Measurements from ENCODE around the gene IQSEC1. TPM values are rescaled to one million over a fixed set of nuclear protein-coding genes. Genes with fewer than 3 reads are reported as not detected.

IQSEC1 gene
- total RNA-seq, 2 experiments from 2014 or later: 38.6 to 39.3 TPM

DNA sequence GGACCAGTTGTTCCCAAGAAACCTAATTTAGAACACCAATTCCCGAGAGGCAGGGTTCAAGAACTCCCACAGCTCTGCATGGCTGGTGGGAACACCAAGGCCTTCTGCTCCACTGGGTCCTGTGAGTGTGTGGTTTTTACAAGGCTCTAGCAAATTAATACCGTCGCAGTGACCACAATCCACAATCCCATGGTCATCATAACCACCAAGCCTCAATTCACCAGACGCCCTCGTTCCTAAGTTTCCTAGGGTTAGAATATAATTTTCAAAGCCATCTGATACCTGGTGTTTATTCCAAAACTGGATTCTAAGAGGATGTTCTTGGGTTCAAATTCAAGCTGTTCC is 116.9 kb downstream of the IQSEC1 start:
- Mint-ChIP-seq H3K27ac (no peak overlapping the region), H3K9me3 (no peaks in the 10 kb centered on the region), H3K36me3 (ENCODE audit: low read depth) (peaks cover 4% of the 10 kb centered on the region), H3K4me1 (ENCODE audit: low read depth) (peaks cover 78% of the 10 kb centered on the region), H3K27me3 (ENCODE audit: low read depth) (no peaks in the 10 kb centered on the region), H3K4me3 (no peak overlapping the region)
- CTCF ChIA-PET: interaction anchor here (1.1 to 1.2 kb wide), 2 partner anchors 10 to 39 kb away, joined by 3 read pairs; no protein-coding TSS in a partner anchor
- intact Hi-C loops (cut with micrococcal nuclease): no loop called here
- no peak for DNase-seq

DNA sequence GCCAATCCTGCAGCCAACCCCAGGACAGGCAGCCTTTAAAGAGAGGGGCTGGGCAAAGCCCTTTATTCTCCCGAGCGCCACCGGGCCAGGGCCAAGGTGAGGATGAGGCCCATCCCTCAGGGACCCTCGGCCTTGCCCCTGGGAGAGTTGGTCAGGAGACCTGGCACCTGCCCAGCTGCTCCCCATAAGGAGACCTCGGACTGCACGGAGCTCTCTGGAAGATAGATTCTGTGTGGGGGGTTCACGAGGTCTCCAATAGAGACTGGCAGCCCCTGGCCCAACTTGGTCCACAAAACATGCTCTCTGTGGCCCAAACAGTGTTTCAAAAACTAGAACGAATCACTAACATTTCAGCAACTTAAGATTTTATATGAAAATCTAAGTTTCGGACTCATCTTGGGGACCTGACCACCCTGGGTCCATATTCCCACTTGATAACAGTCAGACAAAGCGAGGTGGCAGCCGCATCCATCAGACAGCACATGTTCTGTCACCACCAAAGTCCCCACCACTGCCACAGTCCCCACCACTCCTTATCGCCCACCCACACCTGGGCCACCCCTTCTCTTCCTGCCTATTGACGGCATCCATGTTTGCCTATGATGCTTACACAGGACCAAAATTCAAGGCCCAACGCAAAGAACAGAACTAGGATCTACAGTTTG is 117.4 kb downstream of the IQSEC1 start:
- H3K36me3 Mint-ChIP-seq (ENCODE audit: low read depth): peaks cover 4% of the 10 kb centered on the region
- no peaks in the 10 kb centered on the region for H3K27me3 Mint-ChIP-seq (ENCODE audit: low read depth)
- H3K4me3 Mint-ChIP-seq: no peak overlapping the region
- peaks cover 73% of the 10 kb centered on the region for H3K4me1 Mint-ChIP-seq (ENCODE audit: low read depth)
- no peak overlapping the region for H3K27ac Mint-ChIP-seq
- intact Hi-C loops (cut with micrococcal nuclease): loop anchor here (2.0 kb wide), 1 partner anchor 29 kb away; no protein-coding TSS in a partner anchor
- no peaks in the 10 kb centered on the region for H3K9me3 Mint-ChIP-seq
- CTCF ChIA-PET: interaction anchor here (0.6 to 1.5 kb wide), 4 partner anchors 9 to 460 kb away, joined by 3 to 4 read pairs (median 4); no protein-coding TSS in a partner anchor
- no peak for DNase-seq

DNA sequence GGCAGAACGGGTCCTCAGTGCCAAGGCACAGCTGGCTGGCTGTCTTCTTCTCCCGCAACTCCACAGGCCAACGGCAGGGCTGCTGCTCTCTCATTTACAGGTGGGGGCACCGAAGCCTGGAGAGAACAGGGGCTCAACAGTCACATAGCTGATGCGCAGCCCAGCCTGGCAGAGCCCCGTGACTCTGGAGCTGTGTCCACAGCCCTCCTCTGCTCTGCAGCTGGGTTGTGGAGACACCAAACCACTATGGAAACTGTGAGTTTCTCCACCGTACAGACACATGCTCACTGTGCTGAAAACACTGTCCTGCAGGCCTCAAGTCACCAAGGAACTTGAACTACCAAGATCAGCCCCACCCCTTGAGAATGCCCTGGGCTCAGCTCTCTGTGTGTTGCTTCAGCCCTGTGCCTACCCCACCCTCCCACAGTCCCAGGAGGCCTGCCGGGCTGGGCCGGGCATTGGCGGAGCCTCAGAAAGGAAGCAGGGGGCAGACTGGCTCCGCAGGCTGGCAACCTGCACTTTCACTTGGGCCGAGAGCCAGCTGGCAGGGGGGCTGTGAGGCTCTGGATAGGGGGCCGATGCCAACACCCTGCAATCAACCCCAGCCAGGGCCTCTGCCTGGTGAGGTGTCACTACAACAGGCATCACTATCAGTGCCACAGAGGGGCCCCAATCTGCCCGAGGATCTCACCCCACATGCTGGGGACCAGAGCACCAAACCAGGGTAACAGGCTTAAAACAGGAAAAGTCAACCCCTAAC is 118.2 kb downstream of the IQSEC1 start:
- intact Hi-C loops (cut with micrococcal nuclease): loop anchor here (2.0 kb wide), 1 partner anchor 30 kb away; no protein-coding TSS in a partner anchor
- no peaks in the 10 kb centered on the region for H3K27me3 Mint-ChIP-seq (ENCODE audit: low read depth)
- peak; percentile 43 for DNase-seq
- H3K4me3 Mint-ChIP-seq: no peak overlapping the region
- no peak overlapping the region for H3K27ac Mint-ChIP-seq
- H3K4me1 Mint-ChIP-seq (ENCODE audit: low read depth): peaks cover 68% of the 10 kb centered on the region
- no peaks in the 10 kb centered on the region for H3K9me3 Mint-ChIP-seq
- CTCF ChIA-PET: interaction anchor here (0.6 to 1.5 kb wide), 3 partner anchors 10 to 461 kb away, joined by 3 to 4 read pairs (median 4); no protein-coding TSS in a partner anchor
- peaks cover 2% of the 10 kb centered on the region for H3K36me3 Mint-ChIP-seq (ENCODE audit: low read depth)

DNA sequence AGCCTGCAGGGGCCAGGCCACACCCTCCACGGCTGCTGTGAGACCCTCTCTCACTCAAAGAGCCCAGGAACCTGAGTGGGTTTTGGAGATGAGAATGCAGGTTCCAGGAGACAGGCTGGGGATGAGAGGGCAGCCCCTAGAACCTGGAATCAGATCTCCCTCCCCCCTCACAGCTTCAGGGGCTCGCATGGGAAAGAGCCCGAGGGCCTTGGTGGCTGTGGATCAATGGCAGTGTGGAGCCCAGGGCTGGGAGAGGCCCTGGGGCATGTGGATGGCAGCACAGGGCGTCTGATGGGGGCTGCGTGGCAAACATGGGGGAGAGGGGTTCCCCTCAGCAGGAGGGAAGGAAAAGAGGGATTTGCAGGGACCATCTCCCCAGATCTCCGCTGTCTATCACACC is 119.0 kb downstream of the IQSEC1 start:
- CTCF ChIA-PET: interaction anchor here (0.7 to 1.5 kb wide), 2 partner anchors 10 to 30 kb away, joined by 3 to 4 read pairs; no protein-coding TSS in a partner anchor
- peaks cover 69% of the 10 kb centered on the region for H3K4me1 Mint-ChIP-seq (ENCODE audit: low read depth)
- H3K27me3 Mint-ChIP-seq (ENCODE audit: low read depth): no peaks in the 10 kb centered on the region
- no peak for DNase-seq
- H3K27ac Mint-ChIP-seq: no peak overlapping the region
- H3K36me3 Mint-ChIP-seq (ENCODE audit: low read depth): no peaks in the 10 kb centered on the region
- no peaks in the 10 kb centered on the region for H3K9me3 Mint-ChIP-seq
- intact Hi-C loops (cut with micrococcal nuclease): loop anchor here (2.0 kb wide), 1 partner anchor 31 kb away; no protein-coding TSS in a partner anchor
- H3K4me3 Mint-ChIP-seq: no peak overlapping the region

DNA sequence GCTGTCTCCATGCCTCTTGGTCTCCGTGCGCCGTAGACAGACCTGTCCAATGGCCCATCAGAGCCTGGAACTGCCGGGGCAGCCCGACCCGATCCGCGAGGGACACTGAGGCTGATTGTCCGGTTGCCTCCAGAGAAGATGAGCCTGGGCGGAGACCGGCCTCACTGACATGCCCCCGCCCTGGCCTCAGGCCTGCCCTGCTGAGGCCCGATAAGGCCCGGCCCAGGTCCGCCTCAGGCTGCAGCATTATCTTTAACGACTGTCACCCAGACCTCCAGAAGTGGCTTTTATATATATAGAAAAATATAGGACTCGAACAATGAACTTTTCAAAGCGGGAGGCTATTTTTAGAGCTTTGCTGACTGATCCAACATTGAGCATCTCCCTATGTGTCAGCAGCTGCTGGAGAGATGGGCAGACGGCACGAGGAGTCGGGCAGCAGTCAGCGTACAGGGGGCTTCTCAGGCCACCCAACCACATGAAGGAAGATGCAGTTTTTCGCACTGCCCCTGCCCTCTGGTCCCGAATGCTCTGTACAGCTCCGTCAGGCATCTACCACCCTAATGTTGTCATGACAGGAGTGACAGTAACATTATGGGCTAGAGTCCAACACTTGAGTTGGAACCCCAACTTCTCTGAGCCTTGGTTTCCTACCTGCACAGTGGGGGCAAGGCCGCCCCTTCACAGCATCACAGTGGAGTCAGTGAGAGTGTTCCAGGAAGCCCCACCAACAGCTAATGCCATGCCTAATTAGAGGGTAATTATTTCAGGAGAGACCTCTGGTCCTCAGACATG is 119.8 kb downstream of the IQSEC1 start:
- Mint-ChIP-seq H3K4me3 (no peak overlapping the region), H3K27ac (no peak overlapping the region), H3K4me1 (ENCODE audit: low read depth) (peaks cover 73% of the 10 kb centered on the region), H3K36me3 (ENCODE audit: low read depth) (no peaks in the 10 kb centered on the region), H3K27me3 (ENCODE audit: low read depth) (no peaks in the 10 kb centered on the region), H3K9me3 (no peaks in the 10 kb centered on the region)
- CTCF ChIA-PET: no interaction called here
- no peak for DNase-seq
- intact Hi-C loops (cut with micrococcal nuclease): no loop called here

DNA sequence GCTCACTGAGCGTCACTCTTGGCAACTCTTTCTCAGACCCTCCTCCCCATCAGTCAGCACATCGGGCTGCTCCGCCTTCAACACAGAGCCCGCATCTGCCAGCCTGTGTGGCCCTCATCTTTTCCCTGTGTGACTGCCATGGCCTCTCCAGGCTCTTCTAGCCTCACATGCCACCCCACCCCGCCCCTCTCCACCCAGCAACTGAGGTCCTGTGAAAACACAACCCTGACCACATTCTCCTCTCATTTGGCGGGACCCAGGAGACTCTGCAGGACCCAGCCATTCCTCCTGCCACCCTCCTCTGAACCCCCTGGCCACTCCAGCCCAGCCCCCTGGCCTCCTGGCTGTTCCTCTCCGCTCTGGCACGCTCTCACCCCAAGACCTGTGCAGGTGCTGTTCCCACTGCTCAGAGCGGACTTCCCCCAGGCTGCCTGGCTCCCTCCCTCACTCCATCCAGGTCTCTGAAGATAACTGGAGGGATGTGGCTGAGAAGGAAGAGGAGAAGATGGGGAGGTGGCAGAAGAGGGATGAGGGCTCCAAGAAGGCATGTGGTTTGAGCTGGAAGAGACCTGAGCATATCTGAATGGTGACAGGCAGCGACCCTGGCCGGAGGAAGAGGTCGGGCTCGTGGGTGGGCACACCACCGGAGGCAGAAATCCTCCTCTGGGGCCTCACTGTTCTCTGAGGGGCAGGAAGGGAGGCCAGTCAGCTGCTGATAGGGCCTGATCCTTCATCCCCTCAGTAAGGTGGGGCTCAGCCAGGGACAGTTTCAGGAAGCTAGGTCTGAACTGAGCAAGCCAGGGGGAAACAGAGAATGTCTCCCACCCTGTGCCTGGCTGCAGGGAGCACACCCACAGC is 120.7 kb downstream of the IQSEC1 start:
- intact Hi-C loops (cut with micrococcal nuclease): no loop called here
- H3K27ac Mint-ChIP-seq: no peak overlapping the region
- CTCF ChIA-PET: no interaction called here

DNA sequence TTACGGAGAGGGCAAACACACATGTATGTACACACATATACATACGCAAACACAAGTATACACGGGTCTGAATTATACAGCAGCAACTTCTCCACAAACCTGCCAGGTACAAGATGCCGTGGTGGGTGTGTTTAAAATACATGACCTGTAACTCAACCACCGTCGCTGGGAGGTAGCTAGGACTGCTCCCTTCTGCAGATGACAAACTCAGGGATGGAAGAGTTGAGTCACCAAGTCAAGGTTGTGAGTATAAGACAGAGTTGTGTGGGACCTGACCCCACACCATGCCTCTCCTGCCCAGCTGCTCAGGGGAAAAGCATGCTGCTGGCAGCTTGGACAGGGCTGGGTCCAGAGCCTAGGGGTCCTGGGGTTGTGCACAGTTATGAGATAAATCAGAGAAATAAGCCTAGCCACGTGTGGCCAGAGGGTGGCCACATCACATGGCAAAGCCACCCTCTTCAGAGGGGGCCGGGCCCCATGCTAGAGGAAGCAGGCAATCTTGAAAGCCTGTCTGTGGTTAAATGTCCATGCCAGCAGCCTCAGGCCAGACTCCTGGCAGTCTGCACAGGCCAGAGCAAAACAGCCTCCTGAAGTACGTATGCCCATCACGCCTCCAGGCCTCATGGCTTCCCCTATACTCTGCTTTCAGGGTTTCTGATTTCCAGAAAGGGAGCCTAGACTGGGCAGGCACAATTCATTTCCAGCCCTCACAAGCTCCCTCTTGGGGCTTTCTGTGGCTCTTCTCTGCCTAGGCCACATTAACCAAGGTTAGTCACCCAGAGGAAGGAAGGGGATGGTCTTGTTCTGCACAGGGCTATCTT is 124.1 kb downstream of the IQSEC1 start:
- CTCF ChIA-PET: interaction anchor here (0.7 to 3.5 kb wide), 4 partner anchors 12 to 78 kb away, joined by 3 to 17 read pairs (median 4); no protein-coding TSS in a partner anchor
- no peak overlapping the region for H3K4me3 Mint-ChIP-seq
- no peaks in the 10 kb centered on the region for H3K27me3 Mint-ChIP-seq (ENCODE audit: low read depth)
- intact Hi-C loops (cut with micrococcal nuclease): loop anchor here (1.0 to 2.0 kb wide), 2 partner anchors 14 to 46 kb away; no protein-coding TSS in a partner anchor
- H3K9me3 Mint-ChIP-seq: no peaks in the 10 kb centered on the region
- no peaks in the 10 kb centered on the region for H3K36me3 Mint-ChIP-seq (ENCODE audit: low read depth)
- peak; percentile 62 for DNase-seq
- peaks cover 50% of the 10 kb centered on the region for H3K4me1 Mint-ChIP-seq (ENCODE audit: low read depth)
- peak overlapping the region; percentile 69 for H3K27ac Mint-ChIP-seq

More for the DNA sequence above, 120.7 kb downstream of the IQSEC1 start:
- Mint-ChIP-seq H3K9me3 (no peaks in the 10 kb centered on the region), H3K4me3 (no peak overlapping the region), H3K36me3 (ENCODE audit: low read depth) (no peaks in the 10 kb centered on the region), H3K27me3 (ENCODE audit: low read depth) (no peaks in the 10 kb centered on the region), H3K4me1 (ENCODE audit: low read depth) (peaks cover 73% of the 10 kb centered on the region)
- DNase-seq: no peak

DNA sequence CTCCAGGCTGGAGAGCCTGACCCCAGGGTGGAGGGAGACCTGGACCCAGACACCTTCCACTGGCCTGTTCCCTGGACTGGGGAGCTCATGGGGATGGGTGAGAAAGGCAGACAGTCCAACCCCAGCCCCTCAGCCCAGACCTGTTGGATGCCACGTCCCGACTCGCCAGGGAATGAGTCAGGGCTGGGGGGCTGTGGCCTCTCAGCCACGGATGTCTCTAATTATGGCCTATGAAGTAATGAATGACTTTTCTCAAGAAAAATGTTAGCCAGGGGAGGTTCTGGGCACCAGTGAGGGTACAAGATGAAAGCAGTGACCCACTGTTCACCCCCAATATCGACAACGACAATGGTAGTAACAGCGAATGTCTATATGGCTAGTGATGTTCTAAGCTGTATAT is 124.9 kb downstream of the IQSEC1 start:
- H3K4me3 Mint-ChIP-seq: no peak overlapping the region
- intact Hi-C loops (cut with micrococcal nuclease): loop anchor here (2.0 kb wide), 1 partner anchor 46 kb away; no protein-coding TSS in a partner anchor

DNA sequence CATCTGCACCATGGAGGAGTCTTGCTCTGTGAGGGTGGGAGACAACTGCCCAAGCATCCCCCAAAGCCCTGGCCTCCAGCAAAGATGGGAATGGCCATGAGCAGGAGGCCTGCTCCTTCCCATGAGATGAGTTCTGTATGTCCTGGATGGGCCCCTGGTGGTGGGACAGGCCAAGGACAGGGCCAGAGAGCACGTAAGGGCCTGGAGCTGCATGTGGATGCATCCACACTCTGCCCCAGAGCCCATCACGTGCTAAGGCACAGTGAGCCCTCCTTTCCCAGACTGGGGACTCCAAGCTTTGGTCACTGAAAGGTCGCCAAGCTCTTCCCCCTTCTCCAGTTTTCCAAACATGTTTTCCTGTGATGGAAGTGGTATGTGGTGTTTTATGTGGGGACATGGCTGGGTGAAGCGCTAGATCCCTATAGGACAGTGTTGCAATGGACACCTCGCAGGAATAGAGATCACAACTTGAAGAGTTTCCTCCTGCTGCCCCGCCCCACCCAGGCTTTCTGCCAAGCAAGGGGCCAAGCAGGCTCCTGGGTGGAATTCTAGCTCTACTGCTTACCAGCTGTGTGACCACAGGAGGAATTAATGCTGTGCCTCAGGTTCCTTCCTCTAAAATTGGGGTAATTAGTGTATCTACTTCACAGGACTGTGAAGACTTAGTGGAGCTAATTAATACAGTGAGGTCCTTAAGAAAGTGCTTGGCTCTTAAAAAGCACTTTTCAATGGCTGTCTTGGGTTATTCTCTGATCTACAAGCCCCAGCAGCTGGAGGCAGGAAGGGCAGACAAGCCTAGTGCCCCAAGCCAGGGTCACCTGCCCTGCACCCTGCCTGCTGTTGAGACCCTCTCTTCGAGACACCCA is 125.5 kb downstream of the IQSEC1 start:
- Mint-ChIP-seq H3K27ac (no peak overlapping the region), H3K36me3 (ENCODE audit: low read depth) (no peaks in the 10 kb centered on the region), H3K27me3 (ENCODE audit: low read depth) (no peaks in the 10 kb centered on the region), H3K4me3 (no peak overlapping the region), H3K9me3 (no peaks in the 10 kb centered on the region), H3K4me1 (ENCODE audit: low read depth) (peaks cover 48% of the 10 kb centered on the region)
- CTCF ChIA-PET: interaction anchor here (0.7 to 3.5 kb wide), 6 partner anchors 14 to 341 kb away, joined by 3 to 17 read pairs (median 3); partner anchors contain the start of gene RPL32
- DNase-seq: no peak
- intact Hi-C loops (cut with micrococcal nuclease): loop anchor here (2.0 kb wide), 1 partner anchor 47 kb away; no protein-coding TSS in a partner anchor

More for the DNA sequence above, 124.9 kb downstream of the IQSEC1 start:
- CTCF ChIA-PET: interaction anchor here (0.7 to 3.5 kb wide), 5 partner anchors 13 to 80 kb away, joined by 3 to 17 read pairs (median 3); no protein-coding TSS in a partner anchor
- Mint-ChIP-seq H3K36me3 (ENCODE audit: low read depth) (no peaks in the 10 kb centered on the region), H3K4me1 (ENCODE audit: low read depth) (peaks cover 49% of the 10 kb centered on the region), H3K27me3 (ENCODE audit: low read depth) (no peaks in the 10 kb centered on the region), H3K9me3 (no peaks in the 10 kb centered on the region), H3K27ac (no peak overlapping the region)
- DNase-seq: no peak

Data from activated naive CD4-positive, alpha-beta T cell treated with anti-CD3 and anti-CD28 coated beads for 36 hours (primary cell).